HG02884 (cell line): ENCODE measurements around the gene KIFC3.

Source experiments
- ATAC-seq: cut with Tn5 transposase; IDR thresholded peaks from one replicate; pipeline ENCODE4 v1.9.1; 2021; ENCODE audit warnings: mild to moderate bottlenecking, moderate library complexity; ENCODE audit not compliant: unreplicated experiment

Gene KIFC3

GRCh38 chr16:57770361-57770760 lies 31.9 kb downstream of the KIFC3 start:
- no peak for ATAC-seq

GRCh38 chr16:57769541-57770145 lies 32.6 kb downstream of the KIFC3 start:
- ATAC-seq = no peak

- no peak for ATAC-seq
Measured at GRCh38 chr16:57766714-57767348, 35.5 kb downstream of the KIFC3 start.

- no peak for ATAC-seq
Measured at GRCh38 chr16:57765160-57765728, 37.0 kb downstream of the KIFC3 start.

- no peak for ATAC-seq
Measured at GRCh38 chr16:57764341-57765159, 37.7 kb downstream of the KIFC3 start.

- no peak for ATAC-seq
Measured at GRCh38 chr16:57764006-57764340, 38.3 kb downstream of the KIFC3 start.

GRCh38 chr16:57763285-57764005 lies 38.8 kb downstream of the KIFC3 start:
- ATAC-seq = no peak

GRCh38 chr16:57762365-57763040 lies 39.8 kb downstream of the KIFC3 start:
- no peak for ATAC-seq

GRCh38 chr16:57761957-57762356 lies 40.3 kb downstream of the KIFC3 start:
- no peak for ATAC-seq

- ATAC-seq = no peak
Measured at GRCh38 chr16:57761301-57761700, 41.0 kb downstream of the KIFC3 start.

GRCh38 chr16:57760357-57761160 lies 41.7 kb downstream of the KIFC3 start:
- no peak for ATAC-seq

GRCh38 chr16:57759541-57760356 lies 42.5 kb downstream of the KIFC3 start:
- no peak for ATAC-seq

- ATAC-seq = no peak
Measured at GRCh38 chr16:57759131-57759530, 43.2 kb downstream of the KIFC3 start.

GRCh38 chr16:57758331-57759117 lies 43.8 kb downstream of the KIFC3 start:
- ATAC-seq = no peak

- ATAC-seq = no peak
Measured at GRCh38 chr16:57757883-57758282, 44.4 kb downstream of the KIFC3 start.

GRCh38 chr16:57757326-57757786 lies 44.9 kb downstream of the KIFC3 start:
- peak; percentile 86 for ATAC-seq

- ATAC-seq = no peak
Measured at GRCh38 chr16:57756424-57757325, 45.6 kb downstream of the KIFC3 start.
